ENCODE data around the gene GPR137B.
"Not testable (repeated sequence)": the region's sequence is repeated elsewhere in the genome, so short reads cannot be mapped to it uniquely, and the experiment has no call there.

Gene GPR137B

GRCh38 chr1:236160540-236161127, 18.3 kb downstream of the GPR137B start:
- no peak for DNase-seq (ENCODE audit: low read depth)

- no peak for DNase-seq (ENCODE audit: low read depth)
These were observed 18.9 kb downstream of the GPR137B start for GRCh38 chr1:236161230-236161629.

- not testable (repeated sequence) for DNase-seq (ENCODE audit: low read depth)
These were observed 19.4 kb downstream of the GPR137B start for GRCh38 chr1:236161755-236162154.

- no peak for DNase-seq (ENCODE audit: low read depth)
These were observed 21.3 kb downstream of the GPR137B start for GRCh38 chr1:236163463-236164153.

- no peak for DNase-seq (ENCODE audit: low read depth)
These were observed 21.9 kb downstream of the GPR137B start for GRCh38 chr1:236164273-236164672.

- no peak for DNase-seq (ENCODE audit: low read depth)
These were observed 23.1 kb downstream of the GPR137B start for GRCh38 chr1:236165238-236165981.

- no peak for DNase-seq (ENCODE audit: low read depth)
These were observed 23.7 kb downstream of the GPR137B start for GRCh38 chr1:236166041-236166440.

- no peak for DNase-seq (ENCODE audit: low read depth)
These were observed 24.8 kb downstream of the GPR137B start for GRCh38 chr1:236167154-236167553.

- no peak for DNase-seq (ENCODE audit: low read depth)
These were observed 25.2 kb downstream of the GPR137B start for GRCh38 chr1:236167578-236167977.

- DNase-seq (ENCODE audit: low read depth), result no peak
These were observed 26.5 kb downstream of the GPR137B start for GRCh38 chr1:236168716-236169429.

- no peak for DNase-seq (ENCODE audit: low read depth)
These were observed 29.8 kb downstream of the GPR137B start for GRCh38 chr1:236172041-236172579.

GRCh38 chr1:236173174-236173767, 30.9 kb downstream of the GPR137B start:
- DNase-seq (ENCODE audit: low read depth), result no peak

- DNase-seq (ENCODE audit: low read depth), result no peak
These were observed 33.5 kb downstream of the GPR137B start for GRCh38 chr1:236175642-236176336.

- DNase-seq (ENCODE audit: low read depth), result no peak
These were observed 34.3 kb downstream of the GPR137B start for GRCh38 chr1:236176337-236177336.

GRCh38 chr1:236179634-236180033, 37.3 kb downstream of the GPR137B start:
- no peak for DNase-seq (ENCODE audit: low read depth)

- no peak for DNase-seq (ENCODE audit: low read depth)
These were observed 38.7 kb downstream of the GPR137B start for GRCh38 chr1:236181059-236181458.

- DNase-seq (ENCODE audit: low read depth), result no peak
These were observed 43.3 kb downstream of the GPR137B start for GRCh38 chr1:236185687-236186086.

- DNase-seq (ENCODE audit: low read depth), result not testable (repeated sequence)
These were observed 44.1 kb downstream of the GPR137B start for GRCh38 chr1:236186471-236186870.

- DNase-seq (ENCODE audit: low read depth), result not testable (repeated sequence)
These were observed 45.7 kb downstream of the GPR137B start for GRCh38 chr1:236188084-236188483.

GRCh38 chr1:236193184-236193583, 50.8 kb downstream of the GPR137B start:
- DNase-seq (ENCODE audit: low read depth), result no peak
